HEK293T (cell line): Measurements from ENCODE around the gene ARMC9.

ENCODE experiments used
- ARNT ChIP-seq: fragments of 450-650 bp; IDR thresholded peaks from 2 replicates; pipeline ENCODE4 v1.6.1; 2017; ENCODE audit warnings: mild to moderate bottlenecking
- BHLHE40 ChIP-seq: fragments of 450-650 bp; IDR thresholded peaks from 2 replicates; pipeline ENCODE4 v1.6.1; 2016; ENCODE audit warnings: mild to moderate bottlenecking, moderate library complexity, borderline replicate concordance
- ELF4 ChIP-seq: fragments of 450-650 bp; IDR thresholded peaks from 2 replicates; pipeline ENCODE4 v1.6.1; 2017; ENCODE audit warnings: antibody characterized with exemption
- FOXA1 ChIP-seq: fragments of 450-650 bp; IDR thresholded peaks from 2 replicates; pipeline ENCODE4 v1.6.1; 2016; ENCODE audit warnings: mild to moderate bottlenecking
- FOXM1 ChIP-seq: fragments of 450-650 bp; IDR thresholded peaks from 2 replicates; pipeline ENCODE4 v1.6.1; 2017; ENCODE audit warnings: mild to moderate bottlenecking, borderline replicate concordance
- NFRKB ChIP-seq: fragments of 450-650 bp; IDR thresholded peaks from 2 replicates; pipeline ENCODE4 v1.6.1; 2016; ENCODE audit warnings: mild to moderate bottlenecking, moderate library complexity
- SUZ12 ChIP-seq: fragments of 450-650 bp; IDR thresholded peaks from 2 replicates; pipeline ENCODE4 v1.6.1; 2016; ENCODE audit warnings: mild to moderate bottlenecking
- TARDBP ChIP-seq: fragments of 450-650 bp; IDR thresholded peaks from 2 replicates; pipeline ENCODE4 v1.6.1; 2016

DNA sequence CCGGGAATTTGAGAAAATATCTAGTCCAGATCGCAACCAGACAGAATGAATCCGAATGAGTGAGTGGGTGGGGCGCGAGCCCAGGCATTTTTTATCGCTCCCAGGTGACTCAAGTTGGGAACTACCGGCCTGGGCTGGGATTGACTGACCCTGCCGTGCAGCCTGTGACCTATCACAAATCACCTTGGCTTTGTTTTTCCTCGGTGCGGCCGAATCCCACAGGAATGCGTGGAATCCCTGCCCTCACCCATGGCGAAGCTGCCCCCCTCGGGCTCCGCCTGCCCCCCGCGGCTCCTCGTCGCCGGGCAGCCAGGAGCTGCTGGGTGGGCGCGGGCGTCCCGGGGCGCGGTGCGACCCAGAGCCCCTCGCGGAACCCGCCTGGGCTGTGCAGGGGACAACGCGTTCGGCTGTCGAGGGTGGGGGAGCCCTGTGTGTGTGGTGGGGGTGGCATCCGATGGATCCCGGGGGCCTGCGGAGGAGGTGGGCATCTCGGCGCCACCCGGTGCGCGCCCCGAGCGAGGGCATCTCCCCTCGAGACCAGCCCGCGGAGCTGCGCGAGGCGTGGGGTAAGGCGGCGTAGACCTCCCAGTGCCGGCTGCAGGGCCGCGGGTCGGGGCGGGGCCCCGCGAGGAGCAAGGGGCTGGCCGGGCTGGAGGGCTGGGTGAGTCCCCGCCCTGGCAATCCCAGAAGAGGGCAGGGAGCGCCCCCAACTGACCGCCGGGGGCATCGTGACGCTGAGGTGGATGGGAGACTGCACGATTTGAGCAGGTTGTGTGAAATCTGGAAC is 213.6 kb downstream of the ARMC9 start:
- TF ChIP-seq ELF4 (no peak), FOXA1 (no peak), SUZ12 (no peak), BHLHE40 (no peak), FOXM1 (no peak), NFRKB (no peak), TARDBP (no peak), ARNT (no peak)
